Activated CD4-positive, alpha-beta T cell treated with anti-CD3 and anti-CD28 coated beads, Interleukin-2, Interleukin-6, amounts not matched to agents 100 ng/mL and 50 ng/mL, durations not matched to agents 16 hours and 8 hours (primary cell): ENCODE results near the gene BMP7.
A peak's percentile ranks its signal among the peaks of the same experiment; 100 is the strongest.

Source experiments
- DNase-seq: peaks from one replicate; pipeline ENCODE4 v3.0.0-alpha.2; 2020

Gene BMP7

DNA sequence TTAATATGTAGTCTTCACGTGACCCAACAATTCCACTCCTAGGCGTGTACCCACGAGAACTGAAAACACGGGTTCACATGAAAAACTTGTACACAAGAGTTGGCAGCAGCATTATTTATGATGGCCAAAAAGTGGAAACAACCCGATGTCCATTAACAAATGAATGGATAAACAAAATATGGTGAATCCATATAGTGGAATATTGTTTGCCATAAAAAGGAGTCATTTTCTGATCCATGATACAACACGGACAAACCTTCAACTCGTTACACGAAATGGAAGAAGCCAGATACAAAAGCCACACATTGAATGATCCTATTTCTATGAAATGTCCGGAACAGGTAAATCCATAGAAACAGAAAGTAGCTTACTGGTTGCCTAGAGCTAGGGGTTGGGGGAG, 78.4 kb downstream of the BMP7 start:
- no peak for DNase-seq

DNA sequence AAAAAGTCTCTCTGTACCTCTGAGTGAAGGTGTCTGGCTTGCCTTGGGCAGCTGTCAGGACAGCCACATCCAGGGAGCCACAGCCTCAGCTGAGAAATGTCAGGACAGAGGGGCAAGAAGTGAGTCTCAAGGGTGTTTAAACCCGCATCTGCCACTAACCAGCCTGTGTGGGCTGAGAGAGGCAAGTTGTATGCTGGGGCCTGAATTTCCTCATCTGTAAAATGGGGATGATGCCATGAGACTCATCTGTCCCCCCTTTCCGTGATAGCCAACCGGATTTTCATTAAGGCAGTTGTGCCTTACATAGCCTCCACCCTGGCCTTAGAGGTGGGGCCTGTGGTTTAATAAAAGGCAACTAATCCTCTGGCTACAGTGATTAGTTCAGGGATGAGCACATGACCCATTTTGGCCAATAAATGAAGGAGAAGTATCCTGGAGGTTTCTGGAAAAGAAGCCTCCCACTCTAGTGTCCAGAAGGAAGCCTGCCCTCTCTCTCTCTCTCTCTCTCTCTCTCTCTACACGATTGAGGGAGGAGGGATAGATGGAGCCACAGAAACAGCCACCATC, 79.3 kb downstream of the BMP7 start:
- no peak for DNase-seq

DNA sequence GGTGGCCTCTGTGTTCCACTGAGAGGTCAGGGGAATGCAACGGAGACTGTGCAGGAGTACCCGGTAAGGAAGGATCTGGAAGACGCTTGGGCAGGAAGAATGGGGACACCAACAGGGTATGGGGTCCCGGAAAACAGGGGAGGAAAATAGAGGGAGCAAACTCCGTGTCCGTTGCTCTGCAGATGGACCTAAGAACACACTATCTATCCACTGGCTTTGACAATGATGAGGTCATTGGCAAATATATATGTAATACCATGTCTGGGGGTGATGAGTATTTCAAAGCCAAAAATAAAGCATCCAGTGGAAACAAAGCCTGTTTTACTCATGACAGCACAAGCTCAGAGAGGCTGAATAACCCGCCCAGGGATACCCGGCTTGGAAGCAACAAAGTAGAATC, 80.2 kb downstream of the BMP7 start:
- DNase-seq, result no peak

DNA sequence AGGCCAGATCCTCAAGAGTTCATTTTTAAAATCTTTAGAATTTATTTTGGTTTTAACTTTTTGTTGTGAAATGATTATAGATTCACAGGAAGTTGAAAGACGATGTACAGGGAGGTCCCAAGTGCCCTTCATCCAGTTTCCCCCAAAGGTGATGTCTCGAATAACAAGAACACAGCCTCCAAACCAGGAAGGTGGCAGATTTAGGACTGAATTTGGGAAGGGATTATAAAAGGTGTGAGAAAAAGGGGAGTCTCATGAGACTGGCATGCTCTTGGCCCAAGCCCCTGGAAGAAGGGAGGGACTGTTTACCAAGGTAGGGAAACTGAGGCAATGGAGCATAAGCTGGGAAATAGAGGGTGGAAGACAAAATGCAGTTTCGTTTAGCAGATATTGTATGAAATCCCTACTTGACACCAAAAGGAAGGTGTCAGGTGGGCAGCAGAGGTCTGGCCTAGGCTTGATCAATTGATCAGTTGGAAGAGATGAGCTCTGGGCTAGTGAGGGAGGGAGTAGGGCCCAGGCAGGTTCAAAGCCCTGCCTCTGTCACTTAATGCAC, 81.2 kb downstream of the BMP7 start:
- no peak for DNase-seq

DNA sequence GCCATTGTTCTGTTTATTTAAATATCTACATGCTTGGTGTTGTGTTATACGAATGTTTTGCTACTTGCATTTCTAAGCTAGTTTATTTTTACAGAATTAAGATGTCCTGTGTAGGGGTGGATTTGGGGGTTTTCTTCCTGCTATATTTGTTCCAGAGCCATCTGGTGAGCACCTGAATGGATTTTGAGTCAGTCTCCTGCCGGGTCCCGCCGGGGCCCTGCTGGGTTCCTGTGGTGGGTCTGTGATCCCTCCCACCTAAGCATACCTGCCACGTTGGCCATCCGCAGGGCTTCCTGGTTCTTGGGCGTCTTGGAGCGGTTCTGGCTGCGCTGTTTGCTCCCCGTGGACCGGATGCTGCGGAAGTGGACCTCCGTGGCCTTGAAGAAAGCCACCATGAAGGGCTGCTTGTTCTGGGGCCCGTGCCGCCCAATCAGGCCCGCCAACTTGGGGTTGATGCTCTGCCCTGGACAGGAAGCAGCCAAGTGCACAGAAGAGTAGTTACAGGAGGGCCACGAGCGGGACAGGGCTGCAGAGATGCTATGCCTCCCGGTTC, 82.9 kb downstream of the BMP7 start:
- no peak for DNase-seq

DNA sequence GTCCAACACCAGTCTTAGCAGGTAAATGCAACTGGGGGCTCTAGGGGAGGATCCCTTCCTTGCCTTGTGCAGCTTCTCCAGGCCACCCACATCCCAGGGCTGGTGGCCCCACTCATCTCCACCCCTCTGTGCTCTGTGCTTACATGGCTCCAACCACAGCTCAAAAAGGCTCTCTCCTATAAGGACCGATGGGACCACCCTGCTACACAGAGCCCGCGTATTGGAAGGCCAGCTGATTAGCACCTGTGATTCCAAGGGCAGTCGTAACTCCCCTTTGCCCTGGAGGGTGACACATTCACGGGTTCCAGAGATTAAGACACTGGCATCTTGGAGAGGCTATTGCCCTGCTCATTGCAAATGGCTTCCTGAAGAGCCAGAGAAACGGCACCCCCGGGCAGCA, 84.8 kb downstream of the BMP7 start:
- DNase-seq, result no peak

DNA sequence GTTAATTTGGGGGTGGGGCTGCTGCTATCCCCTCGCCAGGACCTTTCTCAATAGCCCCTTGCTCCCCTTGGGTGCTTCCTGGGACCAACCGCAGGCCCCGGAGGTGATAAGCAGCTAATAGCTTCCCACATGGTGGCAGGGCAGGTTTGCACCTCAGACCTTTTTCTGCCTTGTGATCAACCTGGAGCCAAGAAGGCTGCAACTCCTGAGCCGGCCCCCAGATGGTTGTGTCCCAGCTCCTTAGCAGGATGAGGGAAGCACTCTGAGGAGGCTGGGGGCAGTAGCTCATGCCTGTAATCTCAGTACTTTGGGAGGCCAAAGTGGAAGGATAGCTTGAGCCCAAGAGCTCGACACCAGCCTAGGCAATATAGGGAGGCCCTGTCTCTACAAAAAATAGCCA, 85.5 kb downstream of the BMP7 start:
- DNase-seq, result no peak

DNA sequence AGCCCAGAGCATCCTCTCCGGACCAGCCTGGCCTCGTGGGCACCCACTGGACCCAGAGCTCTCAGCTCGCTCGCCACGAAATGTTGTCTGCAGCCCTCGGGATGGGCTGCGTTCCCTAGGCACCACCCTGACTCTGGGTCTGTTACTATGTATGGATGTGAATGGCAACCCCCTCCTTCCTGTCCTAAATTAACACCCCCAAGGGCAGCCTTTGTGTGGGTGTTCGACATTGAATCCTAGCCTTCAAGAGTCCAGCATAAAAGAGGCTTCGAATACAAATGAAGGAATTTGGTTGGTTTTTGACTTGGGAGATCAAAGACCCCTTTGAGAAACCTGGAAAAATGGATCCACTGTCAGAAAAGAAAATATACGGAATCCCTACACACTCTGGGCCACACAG, 86.1 kb downstream of the BMP7 start:
- no peak for DNase-seq

DNA sequence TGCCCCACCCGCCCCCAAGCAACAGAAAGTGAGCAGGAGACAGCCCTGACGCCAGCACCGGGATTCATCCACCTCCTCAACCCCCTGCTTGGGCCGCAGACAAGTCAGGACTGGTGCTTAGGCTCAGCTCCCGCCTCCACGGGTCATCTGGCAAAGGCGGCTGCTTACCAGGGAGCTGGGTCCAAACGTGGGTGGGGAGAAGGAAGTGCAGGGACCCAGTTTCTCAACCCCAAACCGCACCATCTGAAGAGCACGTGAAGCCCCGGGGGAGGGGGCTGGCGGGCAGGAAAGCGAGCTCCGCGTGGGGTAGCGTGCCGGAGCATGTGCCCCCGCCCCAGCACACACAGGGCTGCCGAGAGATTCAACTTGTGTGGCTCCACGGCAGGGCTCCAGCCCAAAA, 87.2 kb downstream of the BMP7 start:
- DNase-seq, result no peak

DNA sequence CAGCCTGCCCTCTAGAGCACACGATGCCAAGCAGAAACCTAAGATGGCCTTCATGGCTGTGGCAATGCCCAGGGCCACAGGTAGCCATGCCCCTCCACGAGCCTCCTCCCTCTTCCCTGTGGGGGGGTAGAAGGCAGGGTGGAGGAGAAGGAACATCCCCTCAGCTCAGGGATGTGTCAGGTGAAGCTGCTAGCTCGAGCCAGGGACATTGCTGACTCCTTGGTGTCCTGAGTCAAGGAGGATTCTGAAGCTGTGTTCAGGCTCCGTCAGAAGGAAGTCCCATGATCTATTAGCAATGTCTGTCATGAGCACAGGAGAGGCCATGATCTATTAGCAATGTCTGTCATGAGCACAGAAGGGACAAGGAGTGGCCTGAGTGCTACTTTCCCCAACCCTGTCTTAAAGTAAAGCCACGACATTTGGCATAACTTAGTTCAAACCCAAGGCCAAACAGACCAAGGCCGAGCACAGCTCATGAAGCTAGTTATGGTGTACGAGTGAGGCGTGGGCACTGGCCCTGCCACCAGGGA, 87.8 kb downstream of the BMP7 start:
- DNase-seq, result no peak

DNA sequence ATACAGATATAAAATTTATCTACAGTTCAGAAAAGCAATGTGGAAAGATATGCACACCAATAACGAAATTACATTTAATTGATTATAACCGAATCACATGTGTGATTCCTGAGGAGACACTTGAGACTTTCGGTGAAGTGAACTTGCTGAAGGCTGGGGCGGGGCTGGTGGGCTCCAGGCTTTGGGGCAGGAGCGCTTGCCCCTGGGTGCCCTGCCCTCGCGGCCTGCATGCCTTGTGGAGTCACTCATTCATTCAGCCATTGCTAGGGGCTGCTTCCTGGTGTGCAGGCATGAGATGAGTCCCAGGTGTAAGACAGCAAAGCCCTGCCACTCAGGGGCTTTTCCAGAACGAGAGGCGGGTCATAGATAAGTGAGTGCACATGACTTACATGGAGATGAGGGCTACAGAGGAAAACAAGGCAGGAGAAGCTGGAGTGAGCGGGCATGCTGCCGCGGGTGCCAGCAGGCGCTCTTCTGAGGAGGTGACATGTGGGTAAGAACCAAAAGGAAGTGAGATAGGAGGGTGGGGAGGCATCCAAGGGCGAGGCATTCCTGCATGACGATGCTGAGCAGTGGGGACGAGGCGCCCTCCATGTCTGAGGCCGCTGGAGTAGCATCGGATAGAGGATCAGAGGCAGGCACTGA, 88.7 kb downstream of the BMP7 start:
- no peak for DNase-seq

DNA sequence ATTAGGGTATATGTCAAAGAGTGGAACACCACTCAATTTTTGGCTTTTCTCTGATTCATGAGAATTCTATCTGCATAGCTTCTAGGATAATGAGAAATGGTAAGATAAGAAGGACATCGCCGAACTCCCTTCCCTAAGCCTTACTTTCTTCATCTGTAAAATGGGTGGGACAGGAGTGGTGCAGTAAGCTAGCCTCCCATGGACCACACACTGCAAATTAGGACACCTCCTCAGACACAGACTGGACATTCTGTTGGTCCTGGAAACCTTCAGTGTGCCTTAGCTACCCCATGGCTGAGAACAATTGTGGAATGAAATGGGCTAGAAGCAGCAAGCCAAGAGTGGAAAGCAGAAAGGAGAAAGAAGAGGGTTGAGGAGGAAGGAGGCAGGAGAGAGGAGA, 89.6 kb downstream of the BMP7 start:
- no peak for DNase-seq

DNA sequence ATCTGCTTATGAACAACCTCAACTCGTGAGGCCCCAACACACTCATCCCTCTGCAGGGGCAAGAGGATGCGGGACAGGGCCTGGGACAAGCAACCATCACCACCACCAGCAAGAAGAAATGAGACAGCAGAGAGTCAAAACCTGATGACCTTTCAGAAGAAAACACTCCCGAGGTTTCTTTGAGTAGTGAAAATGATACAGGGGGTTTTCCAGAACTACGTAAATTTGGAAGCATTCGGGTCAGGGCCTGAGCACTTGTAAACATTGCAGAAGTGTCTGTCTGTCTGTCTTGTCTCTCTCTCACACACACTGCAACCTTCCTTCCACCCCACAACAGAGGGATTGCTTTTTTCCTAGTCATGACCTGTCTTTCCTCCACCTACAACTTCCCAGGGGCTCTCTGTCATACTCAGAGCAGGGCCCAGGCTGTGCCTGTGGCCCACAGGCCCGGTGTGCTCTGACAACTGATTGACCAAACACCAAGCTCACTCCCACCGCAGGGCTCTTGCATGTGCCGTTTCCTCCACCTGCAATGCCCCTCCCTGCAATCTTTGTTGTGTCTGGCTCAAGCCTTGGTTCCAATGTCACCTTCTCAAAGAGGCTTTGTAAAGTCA, 90.9 kb downstream of the BMP7 start:
- DNase-seq, result peak; percentile 45

DNA sequence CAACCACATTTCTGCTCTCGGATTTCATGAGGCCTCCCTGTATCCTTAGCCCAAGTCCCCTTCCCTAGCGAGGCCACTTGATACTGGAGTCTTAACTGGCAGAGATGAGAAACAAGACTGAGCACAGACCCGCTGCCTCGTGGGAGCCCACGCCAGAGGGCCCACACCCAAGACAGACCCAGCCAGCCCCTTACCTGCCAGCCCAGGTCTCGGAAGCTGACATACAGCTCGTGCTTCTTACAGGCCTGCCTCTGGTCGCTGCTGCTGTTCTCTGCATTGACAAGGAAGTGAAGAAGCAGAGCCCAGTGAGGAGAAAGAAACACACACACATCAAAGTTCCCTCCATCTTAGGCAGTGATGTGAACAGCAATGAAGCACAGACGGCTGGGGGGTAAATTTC, 91.7 kb downstream of the BMP7 start:
- DNase-seq, result no peak

DNA sequence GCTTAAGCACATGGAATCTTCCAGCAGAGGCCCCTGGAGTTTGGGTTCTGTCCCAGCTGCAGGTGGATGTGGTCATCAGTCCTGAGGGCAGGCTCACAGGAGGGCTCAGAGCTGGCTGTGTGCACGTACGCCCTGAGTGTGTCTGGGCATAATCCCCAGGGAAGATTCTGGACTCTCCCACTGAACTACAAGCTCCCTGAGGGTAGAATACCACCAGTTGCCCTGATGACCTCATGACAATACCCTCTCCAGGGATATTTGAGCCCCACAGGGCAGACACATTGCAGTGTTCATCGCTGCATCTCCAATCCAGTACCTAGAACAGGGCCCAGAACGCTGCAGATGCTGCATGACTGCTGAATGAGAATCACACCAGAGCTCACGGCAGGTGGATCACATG, 92.5 kb downstream of the BMP7 start:
- no peak for DNase-seq

DNA sequence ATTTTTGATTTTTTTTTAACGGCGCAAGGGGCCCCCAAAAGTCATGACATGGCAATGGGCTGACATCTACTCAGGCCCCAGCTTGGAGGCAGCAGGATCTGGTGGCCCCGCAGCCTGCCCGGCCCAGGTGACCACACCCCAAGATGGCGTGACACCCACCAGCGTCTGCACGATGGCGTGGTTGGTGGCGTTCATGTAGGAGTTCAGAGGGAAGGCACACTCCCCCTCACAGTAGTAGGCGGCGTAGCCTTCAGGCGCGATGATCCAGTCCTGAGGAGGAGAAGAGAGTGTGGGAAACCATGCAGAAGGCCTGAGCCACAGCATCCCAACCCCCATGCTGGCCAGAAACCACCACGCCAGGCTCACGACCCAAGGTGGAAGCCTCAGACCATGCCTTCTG, 93.4 kb downstream of the BMP7 start:
- no peak for DNase-seq

DNA sequence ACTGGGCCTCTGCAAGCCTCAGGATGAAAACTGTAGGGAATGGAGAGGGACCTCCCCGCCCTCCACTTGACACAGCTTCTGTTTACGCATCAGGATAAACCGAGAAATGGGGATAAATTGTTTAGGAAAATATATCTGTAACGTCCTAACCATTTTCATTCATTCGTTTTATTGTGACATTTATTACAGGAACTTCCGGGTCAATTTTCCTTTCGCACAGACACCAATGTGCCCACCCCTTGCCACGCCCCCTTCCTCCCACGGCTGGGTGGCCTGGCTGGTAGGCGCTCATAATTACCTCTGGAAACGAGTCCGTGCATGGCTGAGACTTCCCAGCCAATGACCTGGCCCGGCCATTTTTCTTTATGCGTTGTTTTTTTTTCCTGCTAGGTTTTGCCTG, 96.1 kb downstream of the BMP7 start:
- no peak for DNase-seq

DNA sequence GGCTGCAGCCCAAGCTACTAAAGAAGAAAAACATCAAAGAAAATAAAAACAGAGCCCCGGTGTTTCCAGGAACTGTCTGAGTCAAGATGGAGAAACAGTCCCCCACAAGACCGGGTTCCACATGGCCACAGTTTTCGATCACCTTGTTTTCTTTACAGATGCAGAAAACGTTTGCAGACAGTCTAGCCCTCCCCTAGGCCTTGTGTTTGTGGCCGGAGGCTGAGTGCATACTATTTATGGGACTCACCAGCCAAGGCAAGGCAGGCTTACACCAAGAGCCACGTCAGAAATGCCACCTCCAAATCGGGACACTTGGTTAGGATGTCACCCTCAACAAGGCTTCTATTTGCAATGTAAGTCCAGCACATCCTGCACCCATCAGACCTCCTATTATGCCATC, 97.3 kb downstream of the BMP7 start:
- DNase-seq, result no peak

DNA sequence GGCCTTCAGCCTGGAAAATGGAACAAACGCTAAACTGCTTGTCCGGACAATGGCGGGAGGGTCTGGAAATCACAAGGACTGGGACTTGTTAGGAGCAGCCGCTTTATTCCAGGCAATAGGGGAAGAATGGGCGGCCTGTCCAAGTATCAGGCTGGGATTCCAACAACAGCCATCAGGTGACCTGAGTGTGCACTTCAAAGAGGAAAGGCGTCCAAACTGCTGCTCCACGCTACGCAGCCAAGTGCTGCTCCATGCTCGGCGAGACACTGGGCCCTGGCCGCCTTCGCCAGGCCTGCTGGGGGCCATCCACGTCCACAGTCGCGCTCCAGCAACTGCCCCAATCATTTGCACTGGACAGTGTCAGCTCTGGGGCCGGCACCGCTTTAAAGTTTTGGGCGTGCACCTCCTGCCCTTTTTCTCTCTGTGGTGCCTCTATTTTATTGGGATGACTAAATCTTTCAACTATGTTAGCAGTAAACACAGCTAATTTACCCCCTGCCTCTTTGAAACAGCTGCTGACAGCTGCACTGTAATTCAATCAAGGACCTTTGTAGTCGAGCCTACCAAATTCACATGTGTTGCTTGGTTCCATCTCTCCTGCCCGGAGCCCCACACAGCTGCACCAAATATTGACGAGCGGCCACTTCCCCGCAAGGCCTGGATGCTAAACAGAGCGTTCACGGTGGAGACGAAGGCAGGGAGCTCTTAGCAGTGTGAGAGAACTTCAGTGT, 98.3 kb downstream of the BMP7 start:
- no peak for DNase-seq

DNA sequence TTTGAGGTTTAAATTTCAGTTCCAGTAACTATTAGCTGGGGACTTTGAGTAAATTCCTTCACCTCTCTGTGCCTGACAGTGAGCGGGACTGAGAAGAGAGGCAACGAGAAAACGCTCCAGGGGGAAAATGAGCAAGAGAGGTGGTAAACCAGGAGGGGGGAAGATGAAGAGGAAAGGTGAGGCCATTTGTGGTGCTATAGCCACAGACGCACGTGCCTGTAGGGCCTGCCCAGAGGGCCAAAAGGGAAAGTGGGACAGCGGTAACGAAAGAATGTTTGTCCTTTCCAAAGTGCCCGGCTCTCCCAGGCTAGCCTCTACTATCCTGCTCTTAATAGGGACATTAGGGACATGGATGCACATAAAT, 99.2 kb downstream of the BMP7 start:
- no peak for DNase-seq

DNA sequence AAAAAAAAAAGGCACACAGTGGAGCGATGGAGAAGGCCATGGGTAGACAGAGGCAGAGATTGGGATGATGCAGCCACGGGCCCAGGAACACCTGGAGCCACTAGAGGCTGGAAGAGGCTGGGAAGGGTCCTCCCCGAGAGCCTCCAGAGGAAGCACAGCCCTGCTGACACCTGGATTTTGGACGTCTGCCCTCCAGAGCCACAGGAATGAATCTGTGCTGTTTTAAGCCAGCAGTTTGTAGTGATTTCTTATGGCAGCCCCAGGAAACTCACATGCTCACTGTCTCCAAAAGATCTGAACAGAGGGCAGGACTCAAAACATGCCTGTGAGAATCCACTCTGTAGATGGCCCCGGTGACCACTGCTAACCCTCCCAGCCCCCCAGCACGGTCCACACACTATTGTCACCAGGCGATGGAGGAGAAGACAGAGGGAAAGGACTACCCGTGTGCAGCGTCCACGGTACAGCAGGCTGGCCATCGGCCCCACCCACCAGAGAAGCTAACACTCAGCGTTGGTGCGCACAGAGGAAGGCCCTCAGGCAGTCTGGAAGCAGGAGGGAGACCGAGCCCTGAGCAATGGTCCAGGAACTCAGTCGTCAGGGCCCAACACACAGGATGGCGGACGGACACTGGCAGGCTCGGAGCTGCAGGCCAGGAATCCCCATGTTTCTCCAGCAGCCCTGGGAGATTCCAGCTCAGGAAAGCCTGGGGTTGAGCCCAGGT, 99.7 kb downstream of the BMP7 start:
- no peak for DNase-seq

DNA sequence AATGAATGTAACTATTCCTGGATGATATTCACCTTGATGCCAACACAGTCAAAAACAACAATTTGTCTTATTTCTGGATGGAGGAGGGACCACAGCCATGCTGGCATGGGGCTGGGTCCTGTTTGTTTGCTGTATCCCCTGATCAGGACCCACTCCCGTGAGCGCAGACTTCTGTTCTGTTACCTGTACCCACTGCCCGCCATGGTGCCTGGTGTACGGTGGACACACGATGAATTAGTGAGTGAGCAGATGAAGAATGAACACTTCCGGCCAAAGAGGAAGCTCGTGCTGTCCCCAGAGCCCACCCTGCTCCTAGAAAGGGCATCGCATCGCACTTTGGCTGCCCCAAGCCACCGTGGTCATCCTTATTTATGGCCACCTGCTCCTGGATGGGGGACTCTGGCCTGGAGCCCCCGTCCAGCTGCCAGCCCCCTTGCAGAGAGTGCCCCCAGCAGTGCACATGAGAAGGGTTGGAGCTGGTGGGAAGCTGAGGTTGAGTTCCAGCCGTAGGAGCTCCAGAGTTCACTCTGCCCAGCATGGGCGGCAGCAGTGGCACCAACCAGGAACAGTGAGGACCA, 100.9 kb downstream of the BMP7 start:
- no peak for DNase-seq
